Measurements from ENCODE around the gene ASPA.
A peak's percentile ranks its signal among the peaks of the same experiment; 100 is the strongest.

The ASPA gene

DNA sequence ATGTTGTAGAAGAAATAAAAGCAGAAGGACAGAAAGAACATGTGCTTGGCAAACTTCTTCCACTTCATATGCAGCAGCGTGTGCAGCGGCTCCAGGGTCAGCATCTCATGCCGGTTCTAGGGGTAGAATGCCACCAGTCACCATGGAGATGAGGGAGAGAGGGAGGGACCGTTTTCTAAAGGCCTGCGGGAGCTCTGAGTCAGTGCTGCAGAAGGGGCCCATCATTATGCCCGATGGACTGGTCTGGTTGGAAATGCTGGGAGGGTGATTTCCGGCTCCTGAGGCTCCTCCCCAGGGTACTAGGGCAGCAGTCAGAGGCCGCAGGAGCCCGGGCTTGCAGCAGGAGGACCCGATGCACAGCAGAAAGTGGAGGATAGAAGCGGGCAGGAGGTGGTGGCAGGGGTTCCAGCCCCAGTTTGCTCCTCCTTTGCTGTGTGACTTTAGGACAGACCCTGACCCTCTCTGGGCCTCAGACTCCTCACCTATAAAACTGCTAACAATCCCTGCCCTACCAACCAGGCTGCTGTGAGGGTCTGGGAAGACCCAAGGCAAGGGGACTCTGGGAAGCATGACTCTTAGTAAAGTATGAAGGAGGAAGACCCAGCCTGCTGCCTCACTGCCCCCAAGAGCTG, 53.2 kb downstream of the ASPA start:
- H3K4me3 ChIP-seq (ENCODE audit: low read length) = no peak overlapping the region
- H3K36me3 ChIP-seq (ENCODE audit: control insufficient read depth, insufficient read depth, low read length) = no peaks in the 10 kb centered on the region
- H3K27me3 ChIP-seq (ENCODE audit: control insufficient read depth, insufficient read depth, low read length) = no peaks in the 10 kb centered on the region
- no peaks in the 10 kb centered on the region for H3K9me3 ChIP-seq (ENCODE audit: control insufficient read depth, low read length)
- H3K4me1 ChIP-seq (ENCODE audit: control insufficient read depth, insufficient read depth, low read length) = peaks cover 28% of the 10 kb centered on the region
- H3K9ac ChIP-seq (ENCODE audit: low read length) = no peak overlapping the region

DNA sequence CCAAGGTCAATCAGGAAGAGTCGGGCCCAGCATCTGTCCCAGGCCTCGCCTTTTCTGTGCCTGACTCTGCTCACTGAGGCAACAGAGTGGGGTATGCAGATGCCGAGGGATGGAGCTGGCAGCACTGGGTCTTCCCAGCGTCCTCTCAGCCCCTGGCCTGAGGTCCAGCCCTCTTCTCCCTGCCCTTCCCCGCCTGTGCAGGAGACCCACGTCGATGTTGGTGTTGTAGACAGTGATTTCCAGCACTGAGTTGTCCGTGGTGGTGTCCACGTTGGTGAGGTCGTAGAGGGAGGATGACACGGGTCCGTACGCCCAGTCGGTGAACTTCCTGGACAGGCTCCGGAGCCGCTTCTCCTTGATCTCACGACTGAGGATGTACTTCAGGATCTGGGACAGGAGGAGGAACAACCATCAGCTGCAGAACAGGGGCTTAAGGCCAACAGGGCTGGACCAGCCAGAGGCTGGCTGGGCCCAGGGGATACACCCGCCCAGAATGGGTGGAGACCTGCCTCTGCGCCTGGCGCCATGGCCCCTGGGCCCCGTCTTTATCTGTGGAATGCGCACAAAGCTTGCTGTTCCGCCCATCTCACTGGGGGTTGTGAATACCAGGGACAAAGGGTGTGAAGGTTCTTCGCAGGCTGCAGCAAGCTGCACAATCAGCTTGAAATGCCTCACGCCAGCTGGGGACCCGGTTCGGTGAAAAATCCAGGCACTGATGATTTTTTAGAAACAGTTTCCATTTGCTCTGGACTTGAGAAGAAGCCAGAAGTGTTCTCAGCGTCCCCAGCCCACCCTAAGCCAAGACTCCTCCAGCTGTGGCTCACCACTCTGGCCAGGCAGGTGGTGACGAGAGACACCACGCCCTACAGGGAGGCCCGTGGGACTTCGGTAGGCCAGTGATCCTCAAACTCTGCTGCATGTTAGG, 54.3 kb downstream of the ASPA start:
- H3K9ac ChIP-seq (ENCODE audit: low read length) = no peak overlapping the region
- no peak overlapping the region for H3K4me3 ChIP-seq (ENCODE audit: low read length)
- H3K9me3 ChIP-seq (ENCODE audit: control insufficient read depth, low read length) = no peaks in the 10 kb centered on the region
- peaks cover 32% of the 10 kb centered on the region for H3K4me1 ChIP-seq (ENCODE audit: control insufficient read depth, insufficient read depth, low read length)
- no peaks in the 10 kb centered on the region for H3K36me3 ChIP-seq (ENCODE audit: control insufficient read depth, insufficient read depth, low read length)
- H3K27me3 ChIP-seq (ENCODE audit: control insufficient read depth, insufficient read depth, low read length) = no peaks in the 10 kb centered on the region

DNA sequence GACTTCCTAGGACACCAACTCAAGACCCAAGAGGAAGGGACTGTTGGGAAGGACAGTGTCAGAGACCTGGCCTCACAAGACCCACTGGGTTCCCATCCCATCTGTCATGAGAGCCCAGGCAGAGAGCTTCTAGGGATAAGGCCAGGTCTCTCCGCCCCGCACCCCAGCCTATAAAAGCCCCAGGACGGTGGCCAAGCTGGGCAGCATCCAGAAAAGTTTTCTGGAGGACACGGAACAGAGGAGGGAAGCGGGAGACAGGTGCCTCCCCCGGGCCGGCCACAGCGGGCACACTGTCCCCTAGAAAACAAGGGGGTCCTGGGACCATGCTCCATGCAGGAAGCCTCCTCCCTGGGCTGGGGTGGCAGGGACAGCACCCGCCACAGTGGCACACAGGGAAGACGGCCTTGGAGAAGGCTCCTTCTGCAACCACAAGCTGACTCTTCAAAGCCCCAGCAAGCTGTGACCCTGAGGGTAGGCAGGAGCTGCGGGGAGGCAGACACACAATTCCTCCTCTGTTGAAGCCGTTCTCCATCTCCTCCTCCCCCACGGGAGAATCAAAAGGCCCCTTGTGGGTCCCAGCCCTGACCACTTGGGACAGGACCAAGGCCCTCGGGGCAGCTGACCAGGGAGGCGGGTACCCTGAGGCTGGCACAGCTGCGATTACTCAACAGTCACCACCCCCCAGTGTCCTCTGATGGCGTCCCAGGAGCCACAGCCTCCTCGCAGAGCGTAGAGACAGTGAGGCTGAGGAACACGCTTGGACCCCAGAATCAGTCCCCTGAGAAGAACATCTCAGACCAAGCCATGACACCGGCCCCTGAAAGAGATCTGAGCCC, 55.7 kb downstream of the ASPA start:
- Histone ChIP-seq H3K36me3 (ENCODE audit: control insufficient read depth, insufficient read depth, low read length) (no peaks in the 10 kb centered on the region), H3K9me3 (ENCODE audit: control insufficient read depth, low read length) (no peaks in the 10 kb centered on the region), H3K27me3 (ENCODE audit: control insufficient read depth, insufficient read depth, low read length) (no peaks in the 10 kb centered on the region), H3K4me1 (ENCODE audit: control insufficient read depth, insufficient read depth, low read length) (peaks cover 35% of the 10 kb centered on the region), H3K9ac (ENCODE audit: low read length) (no peak overlapping the region), H3K4me3 (ENCODE audit: low read length) (no peak overlapping the region)

DNA sequence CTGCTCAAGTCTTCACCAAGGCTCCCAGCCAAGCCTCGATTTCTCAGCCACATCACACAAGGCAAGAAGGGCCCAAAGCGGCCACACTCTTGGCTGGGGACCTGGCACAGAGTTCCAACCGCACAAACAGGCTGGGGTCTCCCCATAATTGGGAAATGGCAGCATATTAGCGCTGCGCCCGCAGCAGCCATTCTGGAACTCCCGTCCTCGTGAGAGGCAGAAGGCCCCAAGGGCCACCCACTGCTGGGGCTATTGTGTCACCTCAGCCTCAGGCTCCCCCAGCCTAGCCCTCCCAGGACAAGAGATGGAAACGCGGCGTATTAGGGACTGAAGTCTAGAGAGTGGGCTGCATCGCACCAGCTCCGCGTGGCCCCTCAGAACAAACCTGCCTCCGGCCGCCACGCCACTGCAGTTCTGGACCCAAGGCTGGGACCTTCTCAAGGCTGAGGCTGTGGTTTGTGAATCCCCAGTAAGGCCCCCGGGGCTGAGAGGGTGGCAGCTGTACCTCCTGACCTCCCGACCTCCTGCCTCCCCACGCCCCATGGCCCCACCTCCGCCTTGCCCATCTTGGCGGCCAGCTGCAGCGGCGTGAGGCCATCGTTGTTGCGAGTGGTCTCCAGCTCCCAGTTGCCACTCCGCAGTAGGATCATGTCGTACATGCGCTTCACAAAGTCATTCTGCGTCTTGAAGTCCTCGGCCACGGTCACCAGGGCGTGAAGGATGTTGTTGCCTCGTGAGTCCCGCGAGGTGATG, 56.5 kb downstream of the ASPA start:
- H3K4me3 ChIP-seq (ENCODE audit: low read length) = no peak overlapping the region
- no peaks in the 10 kb centered on the region for H3K9me3 ChIP-seq (ENCODE audit: control insufficient read depth, low read length)
- H3K9ac ChIP-seq (ENCODE audit: low read length) = no peak overlapping the region
- no peaks in the 10 kb centered on the region for H3K36me3 ChIP-seq (ENCODE audit: control insufficient read depth, insufficient read depth, low read length)
- peaks cover 35% of the 10 kb centered on the region for H3K4me1 ChIP-seq (ENCODE audit: control insufficient read depth, insufficient read depth, low read length)
- no peaks in the 10 kb centered on the region for H3K27me3 ChIP-seq (ENCODE audit: control insufficient read depth, insufficient read depth, low read length)

DNA sequence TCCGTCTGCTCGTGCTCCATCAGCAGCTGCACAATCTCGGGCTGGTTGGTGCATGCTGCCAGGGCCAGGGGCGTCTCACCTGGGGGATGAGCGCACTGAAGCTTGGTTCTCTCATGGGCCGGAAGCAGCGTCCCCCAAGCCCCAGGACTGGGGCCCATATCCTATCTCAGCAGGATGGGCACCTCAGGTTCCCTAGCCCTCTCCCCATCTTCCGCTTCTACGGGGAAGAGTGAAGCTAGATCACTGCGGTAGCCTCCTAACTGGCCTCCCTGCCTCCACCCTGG, 57.0 kb downstream of the ASPA start:
- Histone ChIP-seq H3K9me3 (ENCODE audit: control insufficient read depth, low read length) (no peaks in the 10 kb centered on the region), H3K4me1 (ENCODE audit: control insufficient read depth, insufficient read depth, low read length) (peaks cover 35% of the 10 kb centered on the region), H3K36me3 (ENCODE audit: control insufficient read depth, insufficient read depth, low read length) (no peaks in the 10 kb centered on the region), H3K4me3 (ENCODE audit: low read length) (no peak overlapping the region), H3K9ac (ENCODE audit: low read length) (no peak overlapping the region), H3K27me3 (ENCODE audit: control insufficient read depth, insufficient read depth, low read length) (no peaks in the 10 kb centered on the region)

DNA sequence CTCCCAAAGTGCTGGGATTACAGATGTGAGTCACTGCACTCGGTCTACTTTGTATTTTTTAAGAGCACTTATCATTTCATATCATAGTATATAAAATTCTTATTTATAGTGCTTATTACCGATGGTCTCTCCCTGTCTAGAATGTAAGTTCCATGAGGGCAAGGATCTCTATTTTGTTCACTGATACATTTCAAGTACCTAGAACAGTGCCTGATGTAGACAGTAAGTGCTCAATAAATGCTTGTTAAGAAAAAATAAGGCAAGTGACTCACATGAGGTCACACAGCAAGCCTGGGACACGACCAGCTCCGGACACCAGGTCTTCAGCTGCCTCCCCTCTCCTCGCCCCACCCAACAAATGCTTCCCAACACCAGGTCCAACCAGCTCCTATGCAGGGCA, 58.0 kb downstream of the ASPA start:
- Histone ChIP-seq H3K9ac (ENCODE audit: low read length) (no peak overlapping the region), H3K4me3 (ENCODE audit: low read length) (no peak overlapping the region), H3K27me3 (ENCODE audit: control insufficient read depth, insufficient read depth, low read length) (no peaks in the 10 kb centered on the region), H3K36me3 (ENCODE audit: control insufficient read depth, insufficient read depth, low read length) (no peaks in the 10 kb centered on the region), H3K9me3 (ENCODE audit: control insufficient read depth, low read length) (no peaks in the 10 kb centered on the region), H3K4me1 (ENCODE audit: control insufficient read depth, insufficient read depth, low read length) (peaks cover 31% of the 10 kb centered on the region)

DNA sequence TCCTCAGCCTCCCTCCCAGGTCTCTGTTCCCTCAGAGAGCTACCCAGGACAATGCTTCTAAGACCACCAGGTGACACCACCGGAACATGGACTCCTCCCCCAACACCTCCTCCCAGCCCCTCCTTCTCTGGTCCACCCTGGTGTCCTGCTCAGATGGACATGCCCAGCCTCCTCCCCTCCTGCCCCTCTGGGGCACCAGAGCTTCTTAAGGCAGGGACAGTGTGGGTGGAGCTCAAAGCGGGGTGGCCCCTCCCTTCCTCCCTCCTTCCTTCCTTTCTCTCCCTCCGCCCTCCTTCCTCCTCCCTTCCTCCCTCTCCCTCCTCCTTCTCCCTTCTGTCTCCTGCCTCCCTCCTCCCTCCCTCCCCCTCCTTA, 59.1 kb downstream of the ASPA start:
- Histone ChIP-seq H3K9ac (ENCODE audit: low read length) (no peak overlapping the region), H3K36me3 (ENCODE audit: control insufficient read depth, insufficient read depth, low read length) (no peaks in the 10 kb centered on the region), H3K9me3 (ENCODE audit: control insufficient read depth, low read length) (no peaks in the 10 kb centered on the region), H3K4me3 (ENCODE audit: low read length) (no peak overlapping the region), H3K27me3 (ENCODE audit: control insufficient read depth, insufficient read depth, low read length) (no peaks in the 10 kb centered on the region), H3K4me1 (ENCODE audit: control insufficient read depth, insufficient read depth, low read length) (peaks cover 22% of the 10 kb centered on the region)

DNA sequence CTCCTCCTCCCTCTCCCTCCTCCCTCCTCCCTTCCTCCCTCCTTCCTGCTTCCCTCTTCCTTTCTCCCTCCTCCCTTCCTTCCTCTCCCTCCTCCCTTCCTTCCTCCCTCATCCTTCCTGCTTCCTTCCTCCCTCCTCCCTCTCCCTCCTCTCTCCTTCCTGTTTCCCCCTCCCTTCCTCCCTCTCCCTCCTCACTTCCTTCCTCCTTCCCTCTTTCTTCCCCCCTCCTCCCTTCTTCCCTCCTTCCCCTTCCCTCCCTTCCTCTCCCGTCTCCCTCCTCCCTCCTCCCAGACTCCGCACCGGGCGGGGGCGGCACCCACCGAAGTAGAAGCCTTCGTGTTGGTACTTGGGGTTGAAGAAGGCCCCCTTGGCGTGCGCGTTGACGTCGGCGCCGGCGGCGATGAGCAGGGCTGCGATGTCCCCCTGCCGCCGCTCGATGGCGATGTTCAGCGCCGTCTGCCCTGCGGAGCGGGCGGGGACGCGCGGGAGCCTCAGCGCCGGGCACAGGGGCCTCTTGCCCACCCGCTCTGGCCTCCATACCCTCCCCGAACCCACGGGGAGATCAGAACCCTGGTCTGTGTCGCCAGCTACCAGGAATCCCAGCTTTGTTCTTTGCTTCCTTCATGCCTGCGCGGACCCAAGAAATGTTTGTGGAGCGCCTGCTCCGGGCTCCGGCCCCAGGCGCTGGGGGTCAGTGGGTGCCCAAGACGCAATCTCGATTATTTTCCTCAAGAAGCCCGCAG, 59.6 kb downstream of the ASPA start:
- peaks cover 16% of the 10 kb centered on the region for H3K4me1 ChIP-seq (ENCODE audit: control insufficient read depth, insufficient read depth, low read length)
- H3K9ac ChIP-seq (ENCODE audit: low read length) = peak overlapping the region; percentile 45
- no peak overlapping the region for H3K4me3 ChIP-seq (ENCODE audit: low read length)
- no peaks in the 10 kb centered on the region for H3K27me3 ChIP-seq (ENCODE audit: control insufficient read depth, insufficient read depth, low read length)
- H3K36me3 ChIP-seq (ENCODE audit: control insufficient read depth, insufficient read depth, low read length) = no peaks in the 10 kb centered on the region
- no peaks in the 10 kb centered on the region for H3K9me3 ChIP-seq (ENCODE audit: control insufficient read depth, low read length)

DNA sequence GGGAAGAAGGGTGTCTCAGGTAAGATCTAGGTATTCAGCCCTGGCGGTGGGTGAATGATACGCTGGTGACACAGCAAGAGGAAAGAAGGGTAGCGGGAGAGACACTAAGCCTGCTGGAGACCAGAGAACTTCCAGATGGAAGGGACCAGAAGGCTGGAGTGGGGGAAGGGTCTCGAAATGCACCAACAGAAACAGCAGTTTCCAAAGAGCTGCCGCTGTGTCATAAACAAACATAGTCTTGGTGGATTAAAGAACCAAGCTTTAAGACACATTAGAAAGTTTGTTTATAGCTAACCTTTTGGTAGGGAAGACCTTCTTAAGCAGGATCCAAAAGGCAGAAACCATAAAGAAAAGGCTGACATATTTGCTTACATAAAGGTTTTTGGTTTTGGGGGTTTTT, 60.9 kb downstream of the ASPA start:
- Histone ChIP-seq H3K36me3 (ENCODE audit: control insufficient read depth, insufficient read depth, low read length) (no peaks in the 10 kb centered on the region), H3K27me3 (ENCODE audit: control insufficient read depth, insufficient read depth, low read length) (no peaks in the 10 kb centered on the region), H3K4me3 (ENCODE audit: low read length) (no peak overlapping the region), H3K4me1 (ENCODE audit: control insufficient read depth, insufficient read depth, low read length) (peaks cover 7% of the 10 kb centered on the region), H3K9me3 (ENCODE audit: control insufficient read depth, low read length) (no peaks in the 10 kb centered on the region), H3K9ac (ENCODE audit: low read length) (no peak overlapping the region)

DNA sequence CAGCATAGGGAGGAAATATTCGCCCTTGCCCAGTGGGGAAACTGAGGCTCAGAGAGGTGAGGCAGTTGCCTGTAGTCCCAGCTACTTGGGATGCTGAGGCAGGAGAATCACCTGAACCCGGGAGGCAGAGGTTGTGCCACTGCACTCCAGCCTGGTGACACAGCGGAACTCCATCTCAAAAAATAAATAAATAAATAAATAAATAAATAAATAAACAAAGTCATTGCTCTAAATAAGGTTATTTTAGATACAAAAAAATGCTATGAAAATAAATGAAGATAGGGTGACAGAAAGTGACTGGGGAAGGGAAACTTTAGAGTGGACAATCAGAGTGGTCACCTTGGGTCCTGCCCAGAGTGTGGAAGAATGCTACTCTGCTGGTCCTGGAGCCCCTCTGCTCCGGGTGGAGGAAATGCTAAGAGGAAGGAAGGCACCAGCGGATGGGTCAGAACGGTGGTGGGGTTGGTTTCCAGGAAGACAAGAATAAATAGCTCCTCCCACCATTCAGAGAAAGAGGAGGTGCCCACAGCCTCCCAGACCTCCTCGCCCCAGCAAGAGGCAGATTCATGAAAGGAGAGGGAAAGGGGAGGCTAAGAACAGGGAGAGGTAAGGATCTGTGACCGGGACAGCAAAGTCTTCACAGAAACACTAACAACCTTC, 64.2 kb downstream of the ASPA start:
- Histone ChIP-seq H3K4me1 (ENCODE audit: control insufficient read depth, insufficient read depth, low read length) (peaks cover 3% of the 10 kb centered on the region), H3K27me3 (ENCODE audit: control insufficient read depth, insufficient read depth, low read length) (no peaks in the 10 kb centered on the region), H3K9me3 (ENCODE audit: control insufficient read depth, low read length) (no peaks in the 10 kb centered on the region)

More for the DNA sequence above, 64.2 kb downstream of the ASPA start:
- Histone ChIP-seq H3K9ac (ENCODE audit: low read length) (no peak overlapping the region), H3K36me3 (ENCODE audit: control insufficient read depth, insufficient read depth, low read length) (no peaks in the 10 kb centered on the region), H3K4me3 (ENCODE audit: low read length) (no peak overlapping the region)
